Measurements from ENCODE around the gene GATAD2B.

GRCh38 chr1:153961421-153961820 lies 38.6 kb upstream of the GATAD2B start:
- no peak for TF ChIP-seq ZNF274 (IDR thresholded peaks at IDR 0.05; ENCODE audit: low read depth, low read length)
- no peak for TF ChIP-seq YY1 (IDR thresholded peaks at IDR 0.05; ENCODE audit: insufficient read depth, insufficient read length)

Measured in NT2/D1 (cell line).